GM13977 (cell line): ENCODE measurements around the gene ACTR1A.
A peak's percentile ranks its signal among the peaks of the same experiment; 100 is the strongest.
"Not testable (repeated sequence)": the region's sequence is repeated elsewhere in the genome, so short reads cannot be mapped to it uniquely, and the experiment has no call there.

Experiments
- DNase-seq: peaks from one replicate; pipeline ENCODE4 v3.0.0; 2012; ENCODE audit warnings: low spot score
- CTCF ChIP-seq: IDR thresholded peaks from 2 replicates; pipeline ENCODE4 v1.5.1; 2012; ENCODE audit warnings: mild to moderate bottlenecking, control low read depth; ENCODE audit not compliant: insufficient read depth; ENCODE audit errors: extremely low read depth, missing control alignments
- in situ Hi-C: fragments of 300-500 bp; cut with MboI; formaldehyde crosslinking; loops from one replicate; pipeline ENCODE4 v1.12.0; 2022; ENCODE audit warnings: low sequenced_read_pairs, low pct_unique_long_range_greater_than_20kb, mixed read lengths, inconsistent platforms; ENCODE audit not compliant: unreplicated experiment

ACTR1A gene

GRCh38 chr10:102542800-102543418 is 40.4 kb upstream of the ACTR1A start:
- in situ Hi-C loops, result no loop called here

GRCh38 chr10:102540023-102540422 is 37.5 kb upstream of the ACTR1A start:
- peak; percentile 39 for TF ChIP-seq CTCF
- peak; percentile 42 for DNase-seq
- in situ Hi-C loops, result no loop called here

More at GRCh38 chr10:102542800-102543418, 40.4 kb upstream of the ACTR1A start:
- TF ChIP-seq CTCF, result no peak
- no peak for DNase-seq

- in situ Hi-C loops, result no loop called here
- no peak for DNase-seq
- no peak for TF ChIP-seq CTCF
Measured at GRCh38 chr10:102538811-102539210, 36.3 kb upstream of the ACTR1A start.

GRCh38 chr10:102537948-102538347 is 35.4 kb upstream of the ACTR1A start:
- TF ChIP-seq CTCF, result no peak
- DNase-seq, result no peak
- in situ Hi-C loops, result no loop called here

GRCh38 chr10:102537367-102537766 is 34.9 kb upstream of the ACTR1A start:
- no peak for DNase-seq
- no peak for TF ChIP-seq CTCF
- in situ Hi-C loops, result no loop called here

GRCh38 chr10:102535481-102536147 is 33.1 kb upstream of the ACTR1A start:
- no peak for TF ChIP-seq CTCF
- DNase-seq, result no peak
- in situ Hi-C loops, result no loop called here

GRCh38 chr10:102534966-102535365 is 32.5 kb upstream of the ACTR1A start:
- DNase-seq, in situ Hi-C loops: not testable (repeated sequence)
